Caco-2 (cell line): ENCODE results near the gene HMCN2. TPM values are rescaled to one million over a fixed set of nuclear protein-coding genes. Genes with fewer than 3 reads are reported as not detected.

ENCODE experiments used
- BruUV-seq: library from RNA; stranded (reverse); fragments of 400-500 nt; replicated peaks from 2 replicates; lab custom pipeline; 2021; lab: Mats Ljungman, UMichigan
- CTCF ChIA-PET: fragments of 300-600 bp; sonication (Branson Sonifier 250); formaldehyde crosslinking; loops from one replicate; lab custom pipeline; 2022; ENCODE audit warnings: antibody characterized with exemption; lab: Charles Lee
- POLR2A ChIA-PET: fragments of 300-600 bp; sonication (Branson Sonifier 250); formaldehyde crosslinking; loops from one replicate; lab custom pipeline; 2022; ENCODE audit warnings: antibody characterized with exemption; lab: Charles Lee
- DNase-seq, 2 experiments: peaks; one replicate each; pipeline versions ENCODE4 v3.0.0 to v3.0.0-alpha.2; 2020 to 2022
- H3K27me3 ChIP-seq: replicated peaks from 2 replicates; pipeline ENCODE4 v1.6.0; 2011; ENCODE audit warnings: low read length; ENCODE audit not compliant: control insufficient read depth, insufficient read depth
- H3K36me3 ChIP-seq: 2 replicates; pipeline ENCODE4 v1.5.1; 2011; ENCODE audit warnings: low read length; ENCODE audit not compliant: control insufficient read depth, insufficient read depth
- H3K4me1 ChIP-seq: fragments of 250-450 bp; sonication (Bioruptor Pico); 2 replicates; pipeline ENCODE4 v1.5.1; 2020; ENCODE audit warnings: mild to moderate bottlenecking
- H3K4me3 ChIP-seq: 2 replicates; pipeline ENCODE4 v1.5.1; 2011; ENCODE audit warnings: low read depth, mild to moderate bottlenecking, control low read depth, low read length
- H3K9me3 ChIP-seq: fragments of 250-450 bp; sonication (Bioruptor Pico); 2 replicates; pipeline ENCODE4 v1.5.1; 2020; ENCODE audit warnings: mild to moderate bottlenecking, moderate library complexity
- H3K27ac Mint-ChIP-seq: one replicate; pipeline ENCODE4 v1.8.0; 2022; ENCODE audit warnings: mixed read lengths; ENCODE audit not compliant: unreplicated experiment
- H3K27me3 Mint-ChIP-seq: one replicate; pipeline ENCODE4 v1.8.0; 2022; ENCODE audit warnings: mixed read lengths; ENCODE audit not compliant: insufficient read depth, unreplicated experiment
- H3K36me3 Mint-ChIP-seq: one replicate; pipeline ENCODE4 v1.8.0; 2022; ENCODE audit warnings: mild to moderate bottlenecking, mixed read lengths; ENCODE audit not compliant: insufficient read depth, unreplicated experiment
- H3K4me1 Mint-ChIP-seq: one replicate; pipeline ENCODE4 v1.8.0; 2022; ENCODE audit warnings: low read depth, mixed read lengths; ENCODE audit not compliant: unreplicated experiment
- H3K4me3 Mint-ChIP-seq: one replicate; pipeline ENCODE4 v1.8.0; 2022; ENCODE audit warnings: mild to moderate bottlenecking, moderate library complexity, mixed read lengths; ENCODE audit not compliant: unreplicated experiment
- H3K9me3 Mint-ChIP-seq: one replicate; pipeline ENCODE4 v1.8.0; 2022; ENCODE audit warnings: mixed read lengths; ENCODE audit not compliant: unreplicated experiment
- CTCF ChIP-seq, 2 experiments: fragments of 200-600 bp in 1 of 2; IDR thresholded peaks; 1 replicate in 1 of 2; 2 replicates in 1 of 2; pipeline versions ENCODE4 v1.5.1 to v1.8.0; 2011 to 2022; ENCODE audit warnings: antibody characterized with exemption in 1 of 2, control low read depth in 1 of 2, inconsistent platforms in 1 of 2, low read depth in 1 of 2, low read length in 1 of 2, mild to moderate bottlenecking in 1 of 2, moderate library complexity in 1 of 2; ENCODE audit not compliant: insufficient read depth in 1 of 2, severe bottlenecking in 1 of 2, unreplicated experiment in 1 of 2
- intact Hi-C: fragments of 100-400 bp; cut with micrococcal nuclease; formaldehyde crosslinking; loops from one replicate; pipeline ENCODE4 v1.10.0; 2022; ENCODE audit not compliant: unreplicated experiment
- total RNA-seq: library from RNA; stranded (reverse); gene quantifications from 2 replicates; pipeline ENCODE4 v1.2.3, GENCODE V29; 2022

Gene HMCN2
- total RNA-seq, 1 experiment from 2014 or later: 0.41 TPM

- CTCF ChIA-PET: no interaction called here
- no peaks in the 10 kb centered on the region for H3K27me3 ChIP-seq
- H3K4me3 Mint-ChIP-seq: no peak overlapping the region
- no TSS peak for BruUV-seq
- H3K36me3 ChIP-seq: no peaks in the 10 kb centered on the region
- no peaks in the 10 kb centered on the region for H3K27me3 Mint-ChIP-seq
- DNase-seq: no peak
- peak in 1 of 2 experiments; percentile 6 for TF ChIP-seq CTCF (IDR thresholded peaks at IDR 0.05; ENCODE audit: insufficient read depth in 1 of 2, low read depth in 1 of 2, low read length in 1 of 2, severe bottlenecking in 1 of 2, unreplicated experiment in 1 of 2)
- H3K27ac Mint-ChIP-seq: no peak overlapping the region
- H3K9me3 Mint-ChIP-seq: no peaks in the 10 kb centered on the region
- H3K4me1 Mint-ChIP-seq: no peaks in the 10 kb centered on the region
- POLR2A ChIA-PET: no interaction called here
- intact Hi-C loops: no loop called here
- H3K36me3 Mint-ChIP-seq: peaks cover 4% of the 10 kb centered on the region
- no peaks in the 10 kb centered on the region for H3K9me3 ChIP-seq
- H3K4me1 ChIP-seq: no peaks in the 10 kb centered on the region
- no peak overlapping the region for H3K4me3 ChIP-seq
Observed at GRCh38 chr9:130480673-130481072, 215.1 kb downstream of the HMCN2 start.

GRCh38 chr9:130482463-130482862 is 216.9 kb downstream of the HMCN2 start:
- POLR2A ChIA-PET: no interaction called here
- H3K36me3 ChIP-seq: no peaks in the 10 kb centered on the region
- peaks cover 4% of the 10 kb centered on the region for H3K36me3 Mint-ChIP-seq

GRCh38 chr9:130483371-130483971 is 217.9 kb downstream of the HMCN2 start:
- CTCF ChIA-PET: no interaction called here
- Histone ChIP-seq H3K4me1 (no peaks in the 10 kb centered on the region), H3K27me3 (no peaks in the 10 kb centered on the region), H3K4me3 (no peak overlapping the region), H3K36me3 (no peaks in the 10 kb centered on the region), H3K9me3 (no peaks in the 10 kb centered on the region)
- no peaks in the 10 kb centered on the region for H3K4me1 Mint-ChIP-seq
- BruUV-seq: no TSS peak
- no peak for TF ChIP-seq CTCF (IDR thresholded peaks at IDR 0.05; ENCODE audit: insufficient read depth in 1 of 2, low read depth in 1 of 2, low read length in 1 of 2, severe bottlenecking in 1 of 2, unreplicated experiment in 1 of 2)
- no peak overlapping the region for H3K27ac Mint-ChIP-seq
- H3K4me3 Mint-ChIP-seq: no peak overlapping the region
- H3K9me3 Mint-ChIP-seq: no peaks in the 10 kb centered on the region
- H3K36me3 Mint-ChIP-seq: peaks cover 4% of the 10 kb centered on the region
- no peaks in the 10 kb centered on the region for H3K27me3 Mint-ChIP-seq
- no peak for DNase-seq
- POLR2A ChIA-PET: no interaction called here
- intact Hi-C loops: no loop called here

More at GRCh38 chr9:130482463-130482862, 216.9 kb downstream of the HMCN2 start:
- intact Hi-C loops: no loop called here
- Mint-ChIP-seq H3K4me1 (no peaks in the 10 kb centered on the region), H3K4me3 (no peak overlapping the region), H3K27ac (no peak overlapping the region), H3K9me3 (no peaks in the 10 kb centered on the region), H3K27me3 (no peaks in the 10 kb centered on the region)
- Histone ChIP-seq H3K27me3 (no peaks in the 10 kb centered on the region), H3K4me3 (no peak overlapping the region), H3K9me3 (no peaks in the 10 kb centered on the region), H3K4me1 (no peaks in the 10 kb centered on the region)
- CTCF ChIA-PET: no interaction called here
- no peak for DNase-seq
- no TSS peak for BruUV-seq
- no peak for TF ChIP-seq CTCF (IDR thresholded peaks at IDR 0.05; ENCODE audit: insufficient read depth in 1 of 2, low read depth in 1 of 2, low read length in 1 of 2, severe bottlenecking in 1 of 2, unreplicated experiment in 1 of 2)

Other genes with a start within 250 kb of the HMCN2 start
- gene FNBP1, start 222.6 kb upstream of the HMCN2 start, total RNA-seq: 33.2 and 34.3 TPM in 2 replicates
- 49.8 and 53.1 TPM in 2 replicates for gene GPR107, start 211.9 kb upstream of the HMCN2 start, total RNA-seq
- gene NCS1, start 93.4 kb upstream of the HMCN2 start, total RNA-seq: 18.2 and 19.1 TPM in 2 replicates
- 76.9 and 118 TPM in 2 replicates for gene ASS1, start 179.2 kb downstream of the HMCN2 start, total RNA-seq